T-helper 2 cell (primary cell): ENCODE results near the gene CHPF2.

Source experiments
- DNase-seq, 5 experiments: peaks; one replicate each; pipeline versions ENCODE4 v3.0.0 to v3.0.0-alpha.2; 2012 to 2022
- total RNA-seq, 2 donors: gene quantifications; one replicate each; lab custom pipeline; 2026; lab: John Stamatoyannopoulos, UW

CHPF2 gene, protein sequence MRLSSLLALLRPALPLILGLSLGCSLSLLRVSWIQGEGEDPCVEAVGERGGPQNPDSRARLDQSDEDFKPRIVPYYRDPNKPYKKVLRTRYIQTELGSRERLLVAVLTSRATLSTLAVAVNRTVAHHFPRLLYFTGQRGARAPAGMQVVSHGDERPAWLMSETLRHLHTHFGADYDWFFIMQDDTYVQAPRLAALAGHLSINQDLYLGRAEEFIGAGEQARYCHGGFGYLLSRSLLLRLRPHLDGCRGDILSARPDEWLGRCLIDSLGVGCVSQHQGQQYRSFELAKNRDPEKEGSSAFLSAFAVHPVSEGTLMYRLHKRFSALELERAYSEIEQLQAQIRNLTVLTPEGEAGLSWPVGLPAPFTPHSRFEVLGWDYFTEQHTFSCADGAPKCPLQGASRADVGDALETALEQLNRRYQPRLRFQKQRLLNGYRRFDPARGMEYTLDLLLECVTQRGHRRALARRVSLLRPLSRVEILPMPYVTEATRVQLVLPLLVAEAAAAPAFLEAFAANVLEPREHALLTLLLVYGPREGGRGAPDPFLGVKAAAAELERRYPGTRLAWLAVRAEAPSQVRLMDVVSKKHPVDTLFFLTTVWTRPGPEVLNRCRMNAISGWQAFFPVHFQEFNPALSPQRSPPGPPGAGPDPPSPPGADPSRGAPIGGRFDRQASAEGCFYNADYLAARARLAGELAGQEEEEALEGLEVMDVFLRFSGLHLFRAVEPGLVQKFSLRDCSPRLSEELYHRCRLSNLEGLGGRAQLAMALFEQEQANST
- 62.7 to 102 reads per million in 2 donors for total RNA-seq

DNA sequence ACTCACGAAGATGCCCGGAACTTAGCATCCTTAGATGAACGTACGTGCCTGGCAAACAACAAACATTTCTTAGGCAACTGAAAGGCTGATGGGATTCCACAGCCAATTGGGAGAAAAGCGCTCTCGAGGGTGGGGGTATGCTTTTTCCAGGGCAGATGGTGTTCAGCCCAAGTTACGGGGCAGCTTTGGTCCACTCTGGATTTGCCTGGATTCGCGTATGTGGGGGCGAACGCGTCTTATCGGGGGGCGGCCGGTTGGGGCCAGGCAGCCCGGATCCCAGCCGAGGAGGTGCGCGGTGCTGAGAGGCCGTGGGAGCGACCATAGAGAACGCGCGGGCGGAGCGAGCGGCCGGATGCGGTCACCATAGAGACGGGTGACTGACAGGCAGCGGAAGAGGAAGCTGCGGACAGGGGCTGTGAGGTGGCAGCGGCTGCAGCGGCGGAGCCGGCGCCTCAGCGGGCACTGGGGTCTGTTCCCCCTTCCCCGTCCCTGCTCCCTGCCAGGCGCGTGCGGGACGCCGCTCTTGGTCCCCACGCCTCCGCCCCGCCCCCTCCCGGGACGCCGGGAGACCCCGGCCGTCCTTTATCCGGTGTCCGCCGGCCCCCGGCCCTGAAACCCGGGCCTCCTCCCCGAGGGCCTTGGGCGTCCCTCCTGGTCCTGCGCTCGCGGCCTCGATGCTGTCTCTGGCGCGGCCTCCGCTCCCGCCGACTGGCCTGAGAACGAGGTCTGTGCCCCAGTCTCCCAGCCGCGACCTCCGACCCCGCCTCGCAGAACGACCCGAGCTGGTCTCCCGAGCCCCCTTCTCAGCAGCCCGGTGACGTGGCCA, at the start of gene CHPF2:
Gene CHPF2 (plus strand): TSS at position 393 of the 826 bp plus-strand sequence. CDS start 1,529 bp downstream, outside the sequence.
- peak; percentile 74 to 94 (median 85) for DNase-seq

DNA sequence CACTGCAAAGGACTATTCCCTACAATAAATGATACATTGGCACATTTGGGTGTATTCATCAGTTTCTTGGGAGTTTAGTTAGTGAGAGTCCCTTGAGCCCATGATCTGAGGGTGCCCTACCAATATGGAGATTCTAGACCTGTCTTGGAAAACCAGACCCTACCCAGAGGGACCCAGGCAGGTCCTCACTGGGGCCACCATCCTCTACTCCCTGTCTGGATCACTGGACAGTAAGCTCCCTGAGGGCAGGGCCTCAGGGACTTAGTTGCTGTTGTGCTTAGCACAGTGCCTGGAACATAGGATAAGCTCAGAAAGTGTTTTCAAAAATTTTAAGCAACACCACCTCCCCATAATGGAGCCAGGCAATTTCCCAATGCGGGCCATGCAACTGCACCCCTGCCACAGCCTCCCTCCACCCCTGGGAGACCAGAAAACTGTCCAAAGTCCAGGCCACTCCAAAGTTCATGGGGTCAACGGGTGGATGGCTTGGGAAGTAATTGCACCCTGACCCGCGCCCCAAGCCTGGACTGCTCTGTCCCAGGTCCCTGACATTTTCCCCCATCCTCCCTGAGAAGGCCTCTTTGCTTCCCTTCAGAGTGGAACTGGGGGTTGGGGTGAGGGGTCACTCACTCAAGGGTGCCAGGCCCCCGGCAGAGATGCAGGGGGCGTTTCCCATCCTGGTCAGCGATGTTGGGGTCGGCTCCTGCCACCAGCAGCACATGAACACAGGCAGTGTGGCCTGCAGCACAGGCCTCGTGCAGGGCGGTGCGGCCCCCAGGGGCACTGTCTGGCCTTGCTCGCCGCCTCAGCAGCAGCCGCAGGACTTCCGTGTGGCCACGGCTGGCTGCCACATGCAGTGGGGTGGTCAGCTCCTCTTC, 46.3 kb upstream of the CHPF2 start:
- DNase-seq: no peak

DNA sequence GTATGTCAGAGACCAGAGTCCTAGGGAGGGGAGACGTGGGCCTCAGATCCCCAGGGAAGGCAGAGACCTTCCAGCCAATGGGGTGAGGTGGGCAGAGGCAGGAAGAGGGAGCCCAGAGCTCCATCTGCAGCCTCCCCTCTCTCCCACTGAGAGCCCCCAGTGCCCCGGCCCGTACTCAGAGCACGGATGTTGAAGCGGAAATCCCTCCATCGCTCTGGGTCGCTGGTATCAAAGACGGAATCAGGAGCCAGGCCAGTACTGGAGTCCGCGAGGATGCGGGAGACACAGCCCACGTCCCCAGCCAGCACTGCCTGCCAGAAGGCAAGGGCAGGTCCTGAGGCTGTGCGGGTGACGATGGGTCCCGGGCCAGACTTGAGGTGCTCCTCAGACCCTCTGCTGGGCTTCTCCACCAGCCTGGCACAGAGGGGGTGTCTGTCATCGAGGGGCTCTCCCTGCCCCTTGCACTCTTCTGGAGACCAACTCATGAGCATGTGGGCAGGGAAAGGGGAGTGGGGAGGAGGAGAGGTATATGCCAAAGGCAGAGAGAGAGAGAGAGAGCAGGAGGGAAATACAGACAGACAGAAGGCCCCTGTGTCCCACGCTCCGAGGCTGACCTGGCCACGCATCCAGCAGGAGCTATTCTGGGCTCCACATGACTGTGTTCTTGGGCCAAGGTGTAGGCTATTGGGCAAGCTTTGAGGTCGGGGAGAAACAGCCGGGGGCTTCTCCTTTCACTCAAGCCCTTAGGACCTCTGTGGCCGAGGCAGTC, 45.5 kb upstream of the CHPF2 start, which contains the start of gene ASB10:
Gene ASB10 (minus strand): TSS at position 611 of the 769 bp plus-strand sequence. CDS start 120 bp downstream, at position 491.
- no peak for DNase-seq

DNA sequence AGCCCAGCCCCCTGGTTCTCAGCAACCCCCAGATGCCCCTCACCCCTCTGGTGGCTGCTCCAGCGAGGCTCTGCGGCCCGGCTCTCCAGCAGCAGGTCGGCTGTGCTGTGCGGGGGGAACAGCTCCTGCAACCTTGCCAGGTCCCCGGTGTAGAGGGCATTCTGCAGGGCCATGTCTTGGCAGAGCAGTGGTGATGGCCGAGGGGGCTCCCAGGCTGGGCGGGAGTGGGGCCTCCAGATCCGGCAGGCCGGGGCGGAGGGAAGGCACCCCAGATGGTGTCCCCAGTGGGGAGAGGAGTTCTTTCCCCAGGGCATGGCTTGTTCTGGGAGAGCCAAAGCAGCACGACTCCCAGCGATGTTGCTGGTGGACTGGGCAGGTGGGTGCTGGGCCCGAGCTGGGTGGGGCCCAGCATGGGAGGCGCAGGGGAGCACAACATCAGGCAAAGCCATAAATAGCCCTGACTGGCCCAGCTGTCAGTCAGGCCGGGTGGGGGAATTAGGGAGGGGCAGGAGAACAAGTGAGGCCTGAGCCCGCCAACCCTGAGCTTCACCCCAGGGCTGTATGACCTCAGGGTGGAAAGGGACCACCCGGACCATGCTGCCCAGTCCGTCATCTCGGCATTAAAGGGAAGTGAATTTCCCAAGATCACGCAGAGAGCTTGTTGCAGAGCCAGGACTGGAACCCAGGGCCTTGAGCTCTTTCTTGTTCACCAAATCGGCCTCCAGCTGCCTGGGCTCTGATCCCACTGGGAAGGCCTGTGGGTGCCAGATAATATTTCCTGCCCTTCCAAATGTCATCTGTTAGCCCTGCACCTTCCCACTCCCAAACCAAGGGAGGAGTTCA, 44.7 kb upstream of the CHPF2 start:
- DNase-seq: no peak

DNA sequence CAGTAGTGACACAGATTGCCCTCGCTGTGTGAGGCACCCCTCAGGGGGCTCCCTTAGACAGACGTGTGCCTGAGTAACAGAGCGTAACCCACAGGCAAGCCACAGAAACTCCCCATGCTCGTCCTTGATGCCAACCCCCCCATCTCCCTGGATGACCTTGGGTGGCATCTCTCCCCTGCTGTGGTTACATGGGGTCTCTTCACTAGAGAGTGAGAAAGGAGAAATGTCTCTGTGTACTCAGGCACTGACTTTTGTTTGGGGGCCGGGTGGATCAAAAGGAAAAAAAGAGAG, 44.1 kb upstream of the CHPF2 start:
- DNase-seq: no peak

DNA sequence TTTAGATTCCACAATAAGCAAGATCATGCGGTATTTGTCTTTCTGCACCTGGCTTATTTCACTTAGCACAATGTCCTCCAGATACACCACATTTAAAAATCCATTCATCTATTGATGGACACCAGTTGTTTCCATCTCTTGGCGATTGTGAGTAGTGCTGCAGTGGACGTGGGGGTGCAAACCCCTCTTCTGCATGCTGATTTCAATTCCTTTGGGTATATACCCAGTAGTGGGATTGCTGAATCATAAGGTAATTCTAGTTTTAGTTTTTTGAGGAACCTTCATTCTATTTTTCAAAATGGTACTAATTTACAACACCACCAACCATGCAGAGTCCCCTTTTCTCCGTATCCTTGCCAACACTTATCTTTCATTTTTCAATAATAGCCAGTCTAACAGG, 43.2 kb upstream of the CHPF2 start:
- DNase-seq: no peak

DNA sequence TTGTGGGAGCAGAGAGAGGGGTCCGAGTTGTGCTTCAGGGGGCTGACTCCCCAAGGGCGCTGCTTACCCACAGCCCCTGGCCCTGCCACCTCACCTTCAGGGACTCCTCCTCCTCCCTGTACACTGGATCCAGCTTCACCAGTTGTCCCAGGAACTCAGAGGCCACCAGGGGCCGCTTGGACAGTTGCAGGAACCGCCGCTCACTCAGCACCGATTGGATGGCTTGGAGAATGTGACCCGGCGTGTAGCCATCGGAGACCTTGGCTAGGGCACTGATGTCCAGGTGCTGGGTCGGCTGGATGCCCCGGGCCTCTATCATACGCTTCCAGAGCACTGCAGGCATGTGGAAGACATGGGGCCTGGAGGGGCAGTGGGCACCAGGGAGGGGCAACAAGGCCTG, 40.7 kb upstream of the CHPF2 start:
- no peak for DNase-seq

DNA sequence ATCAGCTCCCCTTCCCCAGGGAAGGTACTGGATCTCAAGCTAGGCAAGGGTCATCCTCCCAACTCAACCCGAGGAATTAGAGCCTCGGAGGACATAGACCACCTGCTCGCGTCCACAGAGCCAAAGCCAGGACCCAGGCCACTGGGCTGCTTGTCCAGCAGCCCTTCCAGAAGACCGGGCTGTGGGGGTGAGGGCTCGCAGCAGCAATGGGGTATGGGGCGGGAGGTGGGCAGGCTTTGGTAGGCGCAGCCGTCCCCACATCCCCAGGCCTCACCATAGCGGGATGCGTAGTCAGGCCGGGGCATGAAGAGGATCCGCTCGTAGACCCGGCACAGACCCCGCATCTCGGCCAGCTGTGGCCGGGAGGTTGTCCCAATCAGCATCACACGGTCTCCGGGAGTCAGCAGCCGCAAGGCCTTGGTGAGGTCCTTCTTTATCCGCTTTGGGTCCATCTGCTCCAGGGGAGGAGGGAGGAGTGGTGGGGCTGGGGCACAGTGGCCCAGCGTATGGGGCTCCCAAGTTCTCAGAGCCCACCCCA, 40.2 kb upstream of the CHPF2 start:
- DNase-seq: no peak

DNA sequence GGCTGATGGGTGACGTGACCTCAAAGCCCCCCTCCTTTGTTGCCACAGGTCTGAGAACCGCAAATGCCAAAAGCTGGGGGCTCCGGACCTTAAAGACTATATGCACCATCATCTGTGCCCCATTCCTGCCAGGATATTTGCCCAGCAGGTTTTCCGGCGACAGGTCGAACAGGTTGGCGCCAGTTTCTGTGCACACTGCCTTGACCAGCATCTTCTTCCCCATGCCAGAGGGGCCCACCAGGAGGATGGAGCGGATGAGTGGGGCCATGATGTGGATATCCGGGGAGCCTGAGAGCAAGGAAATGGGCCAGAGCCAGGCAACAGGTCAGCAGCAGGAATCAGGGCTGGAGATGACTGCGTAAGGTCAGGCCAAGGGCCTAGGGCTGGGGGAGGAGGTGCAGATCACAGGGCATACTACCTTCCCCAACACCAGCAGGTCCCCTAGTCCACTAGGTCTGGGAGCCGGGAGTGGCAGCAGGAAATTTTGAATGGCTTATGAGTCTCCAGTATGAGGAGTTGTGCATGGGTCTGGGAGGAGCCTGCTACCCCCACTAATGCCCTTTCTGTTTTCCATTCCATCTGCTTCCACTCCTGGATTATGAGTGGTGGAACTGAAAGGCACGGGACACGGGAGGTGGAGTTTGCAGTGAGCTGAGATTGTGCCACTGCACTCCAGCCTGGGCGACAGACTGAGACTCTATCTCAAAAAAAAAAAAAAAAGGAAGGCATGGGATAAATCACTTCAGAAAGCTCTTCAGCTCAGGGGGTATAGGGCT, 38.9 kb upstream of the CHPF2 start:
- DNase-seq: no peak

DNA sequence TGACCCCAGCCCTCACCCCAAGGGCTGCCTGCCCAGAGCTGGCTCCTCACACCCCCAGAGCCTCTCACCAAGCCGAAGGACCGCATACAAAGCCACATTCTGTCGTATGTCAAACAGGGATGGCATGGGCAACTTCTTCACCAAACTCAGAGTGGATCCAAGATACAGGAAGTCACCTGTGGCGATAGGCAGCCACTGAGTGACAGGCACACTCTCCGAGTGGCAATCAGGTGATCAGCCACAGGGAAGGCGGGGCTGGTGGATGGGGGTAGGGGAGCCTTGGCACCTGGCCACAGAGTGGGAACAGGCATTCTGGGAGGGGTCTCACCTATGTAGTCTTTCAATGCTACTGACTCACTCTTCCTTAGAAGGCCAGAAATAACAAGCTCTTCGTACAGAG, 38.1 kb upstream of the CHPF2 start:
- peak in 1 of 5 experiments; percentile 14 for DNase-seq

DNA sequence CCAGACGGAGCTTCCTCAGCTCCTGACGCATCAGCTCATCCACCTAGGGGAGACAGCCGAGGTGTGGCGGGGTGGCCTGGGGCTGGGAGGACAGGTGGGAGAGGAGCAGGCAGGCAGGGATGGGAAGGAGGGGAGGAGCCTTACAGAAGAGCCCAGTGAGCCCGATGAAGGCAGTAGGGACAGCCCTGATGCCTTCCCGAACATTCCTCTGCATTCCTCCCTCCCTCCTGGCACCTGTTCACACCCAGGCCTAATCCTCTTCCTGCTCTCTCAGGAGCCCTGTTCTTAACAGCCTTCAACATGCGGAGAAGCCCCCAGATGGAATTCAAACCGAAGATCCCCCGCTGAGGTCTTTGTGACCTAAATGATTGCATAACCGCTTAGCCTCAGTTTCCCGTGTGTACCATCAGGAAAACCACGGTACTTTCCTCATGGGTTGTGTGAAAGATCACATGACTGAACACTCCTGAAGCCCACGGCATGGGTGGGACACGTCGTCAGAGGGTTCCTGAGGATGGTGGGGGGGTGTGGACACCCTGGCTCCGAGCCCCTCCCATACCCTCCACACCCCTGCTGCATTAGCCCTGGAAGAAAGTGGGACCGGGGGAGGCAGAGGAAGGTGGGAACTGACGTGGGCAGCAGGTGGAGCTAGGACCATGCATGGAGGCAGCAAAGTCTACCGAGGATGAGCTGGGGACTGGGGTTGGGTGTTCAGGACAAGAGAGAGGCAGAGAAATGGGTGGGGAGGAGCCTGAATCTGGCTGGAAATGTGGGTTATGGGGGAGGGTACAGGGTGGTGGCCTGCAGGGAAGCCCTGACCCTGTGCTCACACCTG, 36.5 kb upstream of the CHPF2 start:
- DNase-seq: no peak

DNA sequence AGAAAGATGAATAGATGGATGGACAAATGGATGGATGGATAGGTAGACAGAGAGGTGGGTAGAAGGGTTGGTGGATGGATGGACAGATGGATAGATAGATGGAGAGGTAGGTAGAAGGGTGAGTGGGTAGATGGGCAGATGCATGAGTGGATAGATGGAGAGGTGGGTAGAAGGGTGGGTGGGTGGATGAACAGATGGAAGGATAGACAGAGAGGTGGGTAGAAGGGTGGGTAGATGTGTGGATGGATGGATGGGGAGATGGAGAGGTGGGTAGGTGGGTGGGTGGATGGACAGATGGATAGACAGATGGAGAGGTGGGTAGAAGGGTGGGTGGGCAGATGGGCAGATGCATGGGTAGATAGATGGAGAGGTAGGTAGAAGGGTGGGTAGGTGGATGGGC, 34.4 kb upstream of the CHPF2 start:
- no peak for DNase-seq

DNA sequence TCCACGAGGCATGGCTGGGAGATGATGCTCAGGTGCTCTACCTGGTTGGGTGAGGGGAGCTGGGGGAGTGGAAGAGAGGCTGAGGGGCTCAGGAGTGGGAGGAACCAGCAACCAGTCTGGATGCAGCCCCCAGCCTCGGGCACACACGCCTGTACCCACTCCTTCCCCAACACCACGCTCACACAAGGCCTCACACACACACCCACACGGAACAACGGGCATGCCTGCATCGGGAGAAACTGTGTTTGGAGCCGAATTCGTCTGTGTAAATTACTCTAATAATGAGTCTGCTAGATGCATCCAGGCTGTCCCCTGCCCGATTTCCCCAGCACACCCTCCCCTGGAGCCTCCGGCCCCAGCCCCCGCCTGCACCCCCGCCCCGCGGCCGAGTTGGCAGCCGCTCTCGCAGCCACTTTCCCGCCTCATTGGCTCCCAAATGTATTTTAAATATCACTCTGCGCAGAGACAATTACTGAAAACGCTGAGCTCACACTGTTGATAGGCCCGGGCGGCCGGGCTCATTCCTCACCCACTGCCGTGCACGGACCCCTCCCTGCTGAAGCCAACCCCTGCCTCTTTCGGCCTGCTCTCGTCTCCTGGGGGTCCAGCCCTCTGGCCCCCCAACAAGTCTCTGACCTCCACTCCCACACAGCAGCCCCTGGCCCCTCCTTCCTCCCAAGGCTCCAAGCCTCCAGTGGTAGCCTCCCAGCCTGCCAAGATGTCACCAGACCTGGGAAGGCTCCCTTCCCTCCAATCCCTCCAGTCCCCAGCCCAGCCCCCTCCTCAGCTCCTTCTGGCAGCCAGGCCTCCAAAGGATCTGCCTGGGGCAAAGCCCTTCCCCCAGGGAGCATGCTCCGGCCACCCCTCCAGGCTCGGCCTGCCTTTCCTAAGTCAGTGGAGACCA, 33.1 kb upstream of the CHPF2 start:
- no peak for DNase-seq

DNA sequence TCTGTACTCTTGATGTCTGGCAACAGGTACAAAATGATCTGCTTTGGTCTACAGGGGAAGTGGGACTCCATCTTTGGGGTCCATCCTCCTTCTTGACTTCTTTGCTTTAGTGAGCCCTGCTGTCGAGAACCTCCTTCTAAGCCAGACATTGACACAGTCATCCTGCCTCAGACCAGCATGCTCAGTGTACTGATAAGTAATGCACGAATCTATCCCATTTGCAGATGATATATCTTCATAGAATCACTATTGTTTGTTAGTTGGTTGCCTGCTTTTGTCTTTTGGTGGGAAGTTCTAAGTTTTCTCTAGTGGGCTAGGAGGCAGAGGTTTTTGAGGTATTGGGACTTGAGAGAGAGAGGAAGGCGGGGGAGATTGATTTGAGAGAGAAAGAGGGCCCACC, 30.9 kb upstream of the CHPF2 start:
- no peak for DNase-seq

DNA sequence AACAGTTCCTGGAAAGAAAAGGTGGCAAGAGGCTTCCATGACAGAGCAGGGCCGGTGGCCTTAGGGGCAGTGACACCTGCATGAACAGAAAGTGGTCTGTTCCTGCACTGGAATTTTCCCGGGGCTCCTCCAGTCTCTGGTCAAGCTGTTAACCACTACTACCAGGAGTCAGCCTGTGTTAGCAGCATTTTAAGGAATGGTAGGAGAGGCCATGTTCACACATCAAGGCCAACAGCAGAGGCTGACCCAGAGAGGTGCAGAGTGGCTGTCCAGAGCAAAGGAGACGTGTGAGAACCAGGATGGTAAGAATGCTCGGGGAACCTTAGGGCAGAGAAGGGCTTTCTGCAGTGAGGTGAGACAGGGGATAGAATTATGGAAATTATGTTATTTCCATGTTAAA, 30.5 kb upstream of the CHPF2 start:
- DNase-seq: no peak

DNA sequence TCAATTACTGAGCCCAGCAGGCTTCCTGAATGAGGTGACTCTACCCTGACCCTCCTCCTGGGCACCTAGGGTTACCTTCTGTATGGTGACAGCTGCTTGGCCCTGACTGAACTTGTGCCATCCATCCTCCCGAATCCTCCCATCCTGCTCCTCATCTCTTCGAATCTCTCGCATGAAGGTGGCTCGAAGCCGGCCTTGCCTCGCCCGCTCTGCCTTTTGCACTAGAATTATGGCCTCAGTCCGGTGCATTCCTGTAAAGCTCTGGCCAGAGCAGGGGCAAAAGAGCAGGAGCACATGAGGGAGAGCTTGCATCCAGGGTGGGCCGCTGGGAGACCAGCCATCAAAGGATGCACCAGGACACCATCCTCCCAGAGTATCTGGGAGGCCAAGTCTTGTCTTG, 29.4 kb upstream of the CHPF2 start:
- DNase-seq: no peak

DNA sequence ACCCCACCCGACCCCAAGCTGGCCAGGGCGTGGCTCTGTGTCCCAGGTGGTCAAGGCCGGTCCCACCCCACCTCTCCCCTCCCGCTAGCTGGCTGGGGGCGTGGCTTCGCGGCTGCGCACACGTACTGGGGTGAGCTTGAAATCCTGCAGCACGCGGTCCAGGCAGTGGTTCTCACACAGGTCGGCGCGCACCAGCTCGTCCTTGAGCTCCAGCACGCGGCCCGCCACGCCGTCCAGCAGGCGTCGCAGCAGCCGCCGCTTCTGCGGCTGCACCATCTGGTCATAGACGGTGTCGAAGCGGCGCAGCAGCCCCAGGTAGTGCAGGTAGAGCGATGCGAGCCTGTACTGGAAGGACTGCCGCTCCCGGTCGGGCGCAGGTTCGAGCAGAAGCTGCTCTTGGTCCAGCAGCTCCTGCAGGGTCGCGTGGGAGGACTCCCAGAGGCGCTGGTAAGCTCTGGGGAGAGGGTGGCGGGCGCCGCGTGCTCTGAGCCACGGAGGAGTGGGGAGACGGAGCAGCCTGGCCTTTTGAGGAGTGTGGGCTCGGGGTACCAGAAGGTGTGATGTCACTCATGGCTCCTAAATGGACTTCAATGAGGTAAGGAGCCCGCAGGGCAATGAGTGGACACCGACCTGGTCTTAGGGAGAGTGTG, 27.8 kb upstream of the CHPF2 start:
- peak in 1 of 5 experiments; percentile 22 for DNase-seq
